ENCODE measurements around the gene SLC1A5. TPM values are rescaled to one million over a fixed set of nuclear protein-coding genes. Genes with fewer than 3 reads are reported as not detected.
A peak's percentile ranks its signal among the peaks of the same experiment; 100 is the strongest.

Gene SLC1A5
- total RNA-seq, 1 experiment from 2014 or later, result 104 TPM

DNA sequence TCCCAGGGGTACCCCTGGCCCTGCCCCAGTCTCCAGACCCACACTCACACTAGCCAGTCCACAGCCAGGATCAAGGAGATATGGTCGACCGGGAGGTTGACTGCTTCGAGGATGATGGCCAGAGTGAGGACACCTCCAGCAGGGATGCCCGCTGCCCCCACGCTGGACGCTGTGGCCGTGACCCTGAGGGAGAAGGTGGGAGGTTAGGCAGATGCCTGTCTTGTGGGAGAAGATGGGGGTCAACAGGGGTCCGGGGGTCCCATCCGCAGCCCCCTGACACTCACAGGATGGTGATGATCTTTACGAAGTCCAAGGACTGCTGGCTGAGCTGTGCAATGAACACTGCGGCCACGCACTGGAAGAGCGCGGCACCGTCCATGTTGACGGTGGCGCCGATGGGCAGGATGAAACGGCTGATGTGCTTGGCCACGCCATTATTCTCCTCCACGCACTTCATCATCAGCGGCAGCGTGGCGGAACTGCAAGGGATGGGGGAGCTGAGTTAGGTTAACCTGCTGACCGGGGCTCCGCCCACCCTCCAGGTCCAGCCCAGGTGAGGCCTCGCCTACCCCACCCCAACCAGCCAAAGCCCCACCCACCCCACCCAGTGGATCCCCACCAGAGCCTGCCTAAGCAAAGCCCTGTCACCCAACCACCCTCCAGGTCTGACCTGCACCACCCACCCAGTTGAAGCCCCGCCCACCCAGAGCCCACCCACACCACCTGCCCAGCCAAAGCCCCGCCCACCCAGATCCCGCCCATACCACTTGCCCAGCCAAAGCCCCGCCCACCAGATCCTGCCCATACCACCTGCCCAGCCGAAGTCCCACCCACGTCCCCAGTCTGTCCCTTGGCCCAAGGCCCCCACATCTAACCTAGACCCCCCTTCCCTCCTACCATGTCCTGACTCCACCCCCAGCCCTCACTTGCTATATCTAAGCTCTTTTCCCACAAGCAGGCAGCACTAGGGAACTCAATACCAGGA is 11.2 kb downstream of the SLC1A5 start:
- intact Hi-C loops (cut with micrococcal nuclease; ENCODE audit: unreplicated experiment) (no loop called here), in situ Hi-C loops (cut with HindIII; ENCODE audit: low pct_unique_long_range_greater_than_20kb, low sequenced_read_pairs) (no loop called here)
- no TSS peak for BruUV-seq (replicated peaks)
- Histone ChIP-seq H3K4me1 (ENCODE audit: control insufficient read depth, insufficient read depth, low read length) (no peaks in the 10 kb centered on the region), H3K4me3 (ENCODE audit: low read depth in 2 of 2, low read length in 2 of 2) (no peak overlapping the region), H3K27ac (ENCODE audit: low read length) (no peak overlapping the region), H3K36me3 (ENCODE audit: control insufficient read depth, insufficient read depth, low read length) (peaks cover 9% of the 10 kb centered on the region), H3K27me3 (ENCODE audit: control insufficient read depth, insufficient read depth, low read length) (no peaks in the 10 kb centered on the region), H3K9me3 (ENCODE audit: control insufficient read depth, insufficient read depth, low read depth, low read length) (no peaks in the 10 kb centered on the region)
- TF ChIP-seq, protein P1, sequence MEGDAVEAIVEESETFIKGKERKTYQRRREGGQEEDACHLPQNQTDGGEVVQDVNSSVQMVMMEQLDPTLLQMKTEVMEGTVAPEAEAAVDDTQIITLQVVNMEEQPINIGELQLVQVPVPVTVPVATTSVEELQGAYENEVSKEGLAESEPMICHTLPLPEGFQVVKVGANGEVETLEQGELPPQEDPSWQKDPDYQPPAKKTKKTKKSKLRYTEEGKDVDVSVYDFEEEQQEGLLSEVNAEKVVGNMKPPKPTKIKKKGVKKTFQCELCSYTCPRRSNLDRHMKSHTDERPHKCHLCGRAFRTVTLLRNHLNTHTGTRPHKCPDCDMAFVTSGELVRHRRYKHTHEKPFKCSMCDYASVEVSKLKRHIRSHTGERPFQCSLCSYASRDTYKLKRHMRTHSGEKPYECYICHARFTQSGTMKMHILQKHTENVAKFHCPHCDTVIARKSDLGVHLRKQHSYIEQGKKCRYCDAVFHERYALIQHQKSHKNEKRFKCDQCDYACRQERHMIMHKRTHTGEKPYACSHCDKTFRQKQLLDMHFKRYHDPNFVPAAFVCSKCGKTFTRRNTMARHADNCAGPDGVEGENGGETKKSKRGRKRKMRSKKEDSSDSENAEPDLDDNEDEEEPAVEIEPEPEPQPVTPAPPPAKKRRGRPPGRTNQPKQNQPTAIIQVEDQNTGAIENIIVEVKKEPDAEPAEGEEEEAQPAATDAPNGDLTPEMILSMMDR (IDR thresholded peaks at IDR 0.05), result no peak
- TF ChIP-seq, protein P2, sequence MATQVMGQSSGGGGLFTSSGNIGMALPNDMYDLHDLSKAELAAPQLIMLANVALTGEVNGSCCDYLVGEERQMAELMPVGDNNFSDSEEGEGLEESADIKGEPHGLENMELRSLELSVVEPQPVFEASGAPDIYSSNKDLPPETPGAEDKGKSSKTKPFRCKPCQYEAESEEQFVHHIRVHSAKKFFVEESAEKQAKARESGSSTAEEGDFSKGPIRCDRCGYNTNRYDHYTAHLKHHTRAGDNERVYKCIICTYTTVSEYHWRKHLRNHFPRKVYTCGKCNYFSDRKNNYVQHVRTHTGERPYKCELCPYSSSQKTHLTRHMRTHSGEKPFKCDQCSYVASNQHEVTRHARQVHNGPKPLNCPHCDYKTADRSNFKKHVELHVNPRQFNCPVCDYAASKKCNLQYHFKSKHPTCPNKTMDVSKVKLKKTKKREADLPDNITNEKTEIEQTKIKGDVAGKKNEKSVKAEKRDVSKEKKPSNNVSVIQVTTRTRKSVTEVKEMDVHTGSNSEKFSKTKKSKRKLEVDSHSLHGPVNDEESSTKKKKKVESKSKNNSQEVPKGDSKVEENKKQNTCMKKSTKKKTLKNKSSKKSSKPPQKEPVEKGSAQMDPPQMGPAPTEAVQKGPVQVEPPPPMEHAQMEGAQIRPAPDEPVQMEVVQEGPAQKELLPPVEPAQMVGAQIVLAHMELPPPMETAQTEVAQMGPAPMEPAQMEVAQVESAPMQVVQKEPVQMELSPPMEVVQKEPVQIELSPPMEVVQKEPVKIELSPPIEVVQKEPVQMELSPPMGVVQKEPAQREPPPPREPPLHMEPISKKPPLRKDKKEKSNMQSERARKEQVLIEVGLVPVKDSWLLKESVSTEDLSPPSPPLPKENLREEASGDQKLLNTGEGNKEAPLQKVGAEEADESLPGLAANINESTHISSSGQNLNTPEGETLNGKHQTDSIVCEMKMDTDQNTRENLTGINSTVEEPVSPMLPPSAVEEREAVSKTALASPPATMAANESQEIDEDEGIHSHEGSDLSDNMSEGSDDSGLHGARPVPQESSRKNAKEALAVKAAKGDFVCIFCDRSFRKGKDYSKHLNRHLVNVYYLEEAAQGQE (IDR thresholded peaks at IDR 0.05; ENCODE audit: insufficient read depth in 1 of 2, low read depth in 2 of 2, low read length in 1 of 2), result no peak
- TF ChIP-seq POLR2AphosphoS5 (IDR thresholded peaks at IDR 0.05; ENCODE audit: low read depth, low read length), result no peak
- no peak for TF ChIP-seq SIN3A (IDR thresholded peaks at IDR 0.05; ENCODE audit: borderline replicate concordance, insufficient read depth, low read depth, low read length)
- TF ChIP-seq TCF7L2 (IDR thresholded peaks at IDR 0.05; ENCODE audit: low read depth, low read length), result no peak
- DNase-seq (ENCODE audit: low read depth, low spot score) (no peak), ATAC-seq (peak; percentile 64)
- CTCF ChIA-PET, result interaction anchor here (0.6 to 0.7 kb wide), 2 partner anchors 37 to 63 kb away, joined by 3 to 4 read pairs; no protein-coding TSS in a partner anchor
- POLR2A ChIA-PET, result no interaction called here

DNA sequence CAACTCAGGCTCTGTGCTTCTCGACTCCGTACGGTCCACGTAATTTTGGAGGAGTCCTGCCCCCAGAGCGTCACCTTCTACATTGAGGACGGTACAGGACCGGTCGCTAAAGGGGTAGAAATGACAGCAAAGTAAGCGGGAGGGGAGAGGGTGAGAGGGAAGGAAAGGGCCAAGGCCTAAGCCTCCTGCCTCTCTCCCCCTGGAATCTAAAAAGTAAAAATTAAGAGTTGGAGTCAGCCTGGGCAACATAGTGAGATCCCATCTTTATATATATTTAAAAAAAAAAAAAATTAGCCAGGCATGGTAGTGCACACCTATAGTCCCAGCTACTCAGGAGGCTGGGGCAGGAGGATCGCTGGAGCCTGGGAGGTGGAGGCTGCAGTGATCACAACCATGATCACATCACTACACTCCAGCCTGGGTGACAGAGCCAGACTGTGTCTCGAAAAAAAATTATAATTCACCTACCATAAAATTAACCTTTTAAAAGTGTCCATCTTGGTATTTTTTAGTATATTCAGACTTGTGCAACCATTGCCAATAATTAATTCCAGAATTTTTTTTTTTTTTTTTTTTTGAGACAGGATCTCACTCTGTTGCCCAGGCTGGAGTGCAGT is 12.6 kb downstream of the SLC1A5 start:
- DNase-seq (ENCODE audit: low read depth, low spot score) (no peak), ATAC-seq (no peak)
- CTCF ChIA-PET, result no interaction called here
- TF ChIP-seq, protein P2 (IDR thresholded peaks at IDR 0.05; ENCODE audit: insufficient read depth in 1 of 2, low read depth in 2 of 2, low read length in 1 of 2), result no peak
- TF ChIP-seq TCF7L2 (IDR thresholded peaks at IDR 0.05; ENCODE audit: low read depth, low read length) (no peak), SIN3A (IDR thresholded peaks at IDR 0.05; ENCODE audit: borderline replicate concordance, insufficient read depth, low read depth, low read length) (no peak), POLR2AphosphoS5 (IDR thresholded peaks at IDR 0.05; ENCODE audit: low read depth, low read length) (no peak)
- TF ChIP-seq, protein P1 (IDR thresholded peaks at IDR 0.05), result no peak
- no peak overlapping the region for H3K4me3 ChIP-seq (ENCODE audit: low read depth in 2 of 2, low read length in 2 of 2)
- H3K27ac ChIP-seq (ENCODE audit: low read length), result no peak overlapping the region
- no peaks in the 10 kb centered on the region for H3K27me3 ChIP-seq (ENCODE audit: control insufficient read depth, insufficient read depth, low read length)
- intact Hi-C loops (cut with micrococcal nuclease; ENCODE audit: unreplicated experiment), result no loop called here
- no peaks in the 10 kb centered on the region for H3K9me3 ChIP-seq (ENCODE audit: control insufficient read depth, insufficient read depth, low read depth, low read length)
- POLR2A ChIA-PET, result no interaction called here
- H3K4me1 ChIP-seq (ENCODE audit: control insufficient read depth, insufficient read depth, low read length), result no peaks in the 10 kb centered on the region
- BruUV-seq (replicated peaks), result no TSS peak
- H3K36me3 ChIP-seq (ENCODE audit: control insufficient read depth, insufficient read depth, low read length), result peaks cover 9% of the 10 kb centered on the region
- in situ Hi-C loops (cut with HindIII; ENCODE audit: low pct_unique_long_range_greater_than_20kb, low sequenced_read_pairs), result no loop called here

Data from Panc1 (cell line).